K562 treated with DMSO at 1 percent for 4 hours (cell line): ENCODE data around the gene DPAGT1. TPM values are rescaled to one million over a fixed set of nuclear protein-coding genes. Genes with fewer than 3 reads are reported as not detected.

Experiments used
- total RNA-seq: library from RNA; unstranded; fragments of 300-600 nt; gene quantifications from 2 replicates; pipeline ENCODE4 v1.2.3, GENCODE V29; 2022; ENCODE audit not compliant: insufficient read depth

Gene DPAGT1
- 41.8 and 50.8 TPM in 2 replicates for total RNA-seq

GRCh38 chr11:119101759-119102423 lies at the start of gene DPAGT1:
Gene DPAGT1 (minus strand): TSS chr11:119101853. CDS start chr11:119101655, 198 bp downstream.

DNA sequence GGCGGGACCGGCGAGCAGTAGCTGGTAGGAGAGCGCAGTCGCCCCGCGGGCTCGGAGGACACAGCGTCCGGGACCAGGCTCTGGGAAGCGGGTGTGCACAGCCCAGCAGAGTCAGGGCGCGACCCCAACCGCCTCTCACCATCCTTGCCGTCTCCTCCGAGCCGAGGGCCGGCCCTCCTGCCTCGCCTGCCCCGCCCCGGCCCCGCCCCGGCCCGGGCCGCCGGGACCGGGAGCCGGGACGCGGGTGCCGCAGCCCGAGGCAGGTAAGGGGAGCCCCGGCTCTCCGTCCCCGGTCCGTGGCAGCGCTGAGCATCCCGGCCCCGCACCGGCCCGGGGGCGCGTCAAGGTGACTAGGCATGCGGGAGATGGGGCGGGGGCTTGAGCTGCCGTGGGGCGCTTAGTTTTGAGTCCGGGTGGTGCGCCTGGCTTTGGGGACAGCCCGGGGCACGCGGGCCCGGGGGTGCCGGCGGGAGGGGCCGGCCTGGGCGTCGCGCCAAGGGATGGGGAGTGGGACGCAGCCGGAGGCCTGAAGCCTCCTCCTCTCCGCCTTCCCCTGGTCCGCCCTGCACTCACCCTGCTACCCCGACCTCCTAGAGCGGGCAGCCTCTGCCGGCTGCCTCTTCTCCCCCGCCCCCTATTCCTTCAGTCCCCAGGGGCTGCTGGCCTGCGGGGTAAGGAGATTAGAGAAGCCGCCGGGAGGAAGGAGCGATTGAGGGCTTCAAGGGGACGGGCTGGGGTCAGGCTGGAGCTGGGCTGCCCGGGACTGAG lies 47.5 kb upstream of the DPAGT1 start, which contains the start of gene ABCG4:
ABCG4 (plus strand) TSS at position 35 of the 768 bp plus-strand sequence. CDS start 914 bp downstream, outside the sequence.

GRCh38 chr11:119121008-119121810 lies 19.6 kb upstream of the DPAGT1 start, which contains the start of gene HINFP:
Gene HINFP (plus strand): TSS chr11:119121580. CDS start chr11:119126945, 5,365 bp downstream.

GRCh38 chr11:119106564-119107537 lies 5.2 kb upstream of the DPAGT1 start, which contains the start of gene C2CD2L:
Gene C2CD2L (plus strand): TSS chr11:119107344. CDS start chr11:119107742, 398 bp downstream.

DNA sequence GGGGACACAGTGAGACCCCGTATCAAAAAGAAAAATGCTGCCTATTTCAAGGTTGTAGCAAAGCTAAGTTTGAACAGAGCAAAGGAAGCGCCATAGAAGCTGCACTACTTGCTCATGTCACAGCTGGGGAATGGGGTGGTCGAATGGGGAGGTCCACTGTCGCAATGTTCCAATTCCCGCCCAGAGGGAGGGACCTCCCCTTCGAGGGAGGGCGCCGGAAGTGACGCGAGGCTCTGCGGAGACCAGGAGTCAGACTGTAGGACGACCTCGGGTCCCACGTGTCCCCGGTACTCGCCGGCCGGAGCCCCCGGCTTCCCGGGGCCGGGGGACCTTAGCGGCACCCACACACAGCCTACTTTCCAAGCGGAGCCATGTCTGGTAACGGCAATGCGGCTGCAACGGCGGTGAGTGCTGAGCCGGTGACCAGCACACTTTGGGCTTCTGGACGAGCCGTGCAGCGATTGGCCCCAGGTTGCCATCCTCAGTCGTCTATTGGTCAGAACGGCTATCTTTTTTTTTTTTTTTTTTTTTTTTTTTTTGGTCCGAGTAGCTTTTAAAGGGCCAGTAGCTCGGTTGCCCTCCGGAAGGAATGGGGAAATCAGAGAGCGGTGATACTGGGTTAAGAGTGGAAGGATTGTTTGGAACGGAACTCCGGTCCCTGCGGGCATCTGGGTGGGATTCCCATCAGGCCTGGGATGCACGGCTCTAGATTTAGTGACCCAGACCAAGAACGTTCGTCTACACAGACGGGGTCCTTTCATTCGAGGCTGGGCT lies 16.8 kb downstream of the DPAGT1 start, which contains the start of gene HMBS:
HMBS (plus strand) TSS at position 219 of the 774 bp plus-strand sequence; CDS start at position 372, 153 bp downstream.

GRCh38 chr11:119067371-119068222 lies 34.1 kb downstream of the DPAGT1 start, which contains the start of gene VPS11:
Gene VPS11 (plus strand): TSS chr11:119067818. CDS start chr11:119067824, 6 bp downstream.

GRCh38 chr11:119057000-119057769 lies 44.5 kb downstream of the DPAGT1 start, which contains the start of gene HYOU1:
Gene HYOU1 (minus strand): TSS chr11:119057205. CDS start chr11:119056160, 1,045 bp downstream.

Other genes with a start within 250 kb of the DPAGT1 start
- not detected in 2 replicates for gene CXCR5, start 218.0 kb downstream of the DPAGT1 start, total RNA-seq
- 8.3 and 14.2 TPM in 2 replicates for gene BCL9L, start 175.9 kb downstream of the DPAGT1 start, total RNA-seq
- not detected in 2 replicates for gene UPK2, start 145.6 kb downstream of the DPAGT1 start, total RNA-seq
- not detected in 2 replicates for gene FOXR1, start 130.1 kb downstream of the DPAGT1 start, total RNA-seq
- 11.8 and 12.3 TPM in 2 replicates for gene CENATAC, start 103.7 kb downstream of the DPAGT1 start, total RNA-seq
- gene RPS25, start 83.5 kb downstream of the DPAGT1 start, total RNA-seq: 1,661 and 1,791 TPM in 2 replicates
- gene TRAPPC4, start 83.1 kb downstream of the DPAGT1 start, total RNA-seq: 131 and 148 TPM in 2 replicates
- gene SLC37A4, start 71.0 kb downstream of the DPAGT1 start, total RNA-seq: 36.3 and 44.7 TPM in 2 replicates
- 202 and 231 TPM in 2 replicates for gene HYOU1, start 44.6 kb downstream of the DPAGT1 start, total RNA-seq
- 31.8 and 39.9 TPM in 2 replicates for gene VPS11, start 34.0 kb downstream of the DPAGT1 start, total RNA-seq
- 107 and 137 TPM in 2 replicates for gene HMBS, start 17.0 kb downstream of the DPAGT1 start, total RNA-seq
- gene C2CD2L, start 5.5 kb upstream of the DPAGT1 start, total RNA-seq: 27.8 and 33.7 TPM in 2 replicates
- 28.5 and 31.2 TPM in 2 replicates for gene HINFP, start 19.7 kb upstream of the DPAGT1 start, total RNA-seq
- gene ABCG4, start 47.2 kb upstream of the DPAGT1 start, total RNA-seq: 0.17 TPM in 1 of 2 replicates, not detected in the other
- gene NLRX1, start 66.9 kb upstream of the DPAGT1 start, total RNA-seq: 1.6 and 2.0 TPM in 2 replicates
- not detected in 2 replicates for gene NHERF4, start 83.6 kb upstream of the DPAGT1 start, total RNA-seq
- gene CBL, start 104.5 kb upstream of the DPAGT1 start, total RNA-seq: 11.8 and 12.7 TPM in 2 replicates
- gene MCAM, start 215.3 kb upstream of the DPAGT1 start, total RNA-seq: 15.5 and 21.8 TPM in 2 replicates
- 39.5 and 47.2 TPM in 2 replicates for gene RNF26, start 232.7 kb upstream of the DPAGT1 start, total RNA-seq
- not detected in 2 replicates for gene C1QTNF5, start 239.0 kb upstream of the DPAGT1 start, total RNA-seq
- not detected in 2 replicates for gene MFRP, start 244.9 kb upstream of the DPAGT1 start, total RNA-seq